Measurements from ENCODE around the gene SIPA1L3.

DNA sequence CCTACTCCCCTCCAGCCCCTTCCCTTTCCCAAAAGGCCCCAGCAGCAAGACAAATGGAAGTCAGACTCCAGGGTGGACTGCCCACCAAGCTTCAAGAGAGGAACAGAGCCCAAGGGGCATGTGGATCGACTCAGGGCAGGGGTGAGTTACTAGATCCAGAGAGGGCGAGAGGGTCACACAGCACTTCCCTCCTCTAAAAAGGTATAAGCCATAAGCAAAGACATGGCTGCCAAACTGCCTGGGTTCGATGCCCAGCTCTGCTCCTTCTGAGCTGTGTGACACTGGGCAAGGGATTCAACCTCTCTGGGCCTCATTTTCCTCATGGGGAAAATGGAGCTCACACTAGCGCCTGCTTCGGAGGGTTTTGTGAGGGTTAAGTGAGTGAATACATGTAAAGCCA lies 345.4 kb downstream of the SIPA1L3 start:
- TF ChIP-seq TAF15 (IDR thresholded peaks at IDR 0.05; ENCODE audit: low read depth, low read length), result no peak
- TF ChIP-seq, protein P1, sequence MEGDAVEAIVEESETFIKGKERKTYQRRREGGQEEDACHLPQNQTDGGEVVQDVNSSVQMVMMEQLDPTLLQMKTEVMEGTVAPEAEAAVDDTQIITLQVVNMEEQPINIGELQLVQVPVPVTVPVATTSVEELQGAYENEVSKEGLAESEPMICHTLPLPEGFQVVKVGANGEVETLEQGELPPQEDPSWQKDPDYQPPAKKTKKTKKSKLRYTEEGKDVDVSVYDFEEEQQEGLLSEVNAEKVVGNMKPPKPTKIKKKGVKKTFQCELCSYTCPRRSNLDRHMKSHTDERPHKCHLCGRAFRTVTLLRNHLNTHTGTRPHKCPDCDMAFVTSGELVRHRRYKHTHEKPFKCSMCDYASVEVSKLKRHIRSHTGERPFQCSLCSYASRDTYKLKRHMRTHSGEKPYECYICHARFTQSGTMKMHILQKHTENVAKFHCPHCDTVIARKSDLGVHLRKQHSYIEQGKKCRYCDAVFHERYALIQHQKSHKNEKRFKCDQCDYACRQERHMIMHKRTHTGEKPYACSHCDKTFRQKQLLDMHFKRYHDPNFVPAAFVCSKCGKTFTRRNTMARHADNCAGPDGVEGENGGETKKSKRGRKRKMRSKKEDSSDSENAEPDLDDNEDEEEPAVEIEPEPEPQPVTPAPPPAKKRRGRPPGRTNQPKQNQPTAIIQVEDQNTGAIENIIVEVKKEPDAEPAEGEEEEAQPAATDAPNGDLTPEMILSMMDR (IDR thresholded peaks at IDR 0.05 in 2 of 3, conservative IDR thresholded peaks at IDR 0.05 in 1 of 3; ENCODE audit: insufficient read depth in 2 of 3, low read depth in 1 of 3, low read length in 3 of 3), result no peak
- TF ChIP-seq, protein P2, sequence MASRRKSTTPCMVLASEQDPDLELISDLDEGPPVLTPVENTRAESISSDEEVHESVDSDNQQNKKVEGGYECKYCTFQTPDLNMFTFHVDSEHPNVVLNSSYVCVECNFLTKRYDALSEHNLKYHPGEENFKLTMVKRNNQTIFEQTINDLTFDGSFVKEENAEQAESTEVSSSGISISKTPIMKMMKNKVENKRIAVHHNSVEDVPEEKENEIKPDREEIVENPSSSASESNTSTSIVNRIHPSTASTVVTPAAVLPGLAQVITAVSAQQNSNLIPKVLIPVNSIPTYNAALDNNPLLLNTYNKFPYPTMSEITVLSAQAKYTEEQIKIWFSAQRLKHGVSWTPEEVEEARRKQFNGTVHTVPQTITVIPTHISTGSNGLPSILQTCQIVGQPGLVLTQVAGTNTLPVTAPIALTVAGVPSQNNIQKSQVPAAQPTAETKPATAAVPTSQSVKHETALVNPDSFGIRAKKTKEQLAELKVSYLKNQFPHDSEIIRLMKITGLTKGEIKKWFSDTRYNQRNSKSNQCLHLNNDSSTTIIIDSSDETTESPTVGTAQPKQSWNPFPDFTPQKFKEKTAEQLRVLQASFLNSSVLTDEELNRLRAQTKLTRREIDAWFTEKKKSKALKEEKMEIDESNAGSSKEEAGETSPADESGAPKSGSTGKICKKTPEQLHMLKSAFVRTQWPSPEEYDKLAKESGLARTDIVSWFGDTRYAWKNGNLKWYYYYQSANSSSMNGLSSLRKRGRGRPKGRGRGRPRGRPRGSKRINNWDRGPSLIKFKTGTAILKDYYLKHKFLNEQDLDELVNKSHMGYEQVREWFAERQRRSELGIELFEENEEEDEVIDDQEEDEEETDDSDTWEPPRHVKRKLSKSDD (conservative IDR thresholded peaks at IDR 0.05; ENCODE audit: low read length), result no peak

All from K562 (cell line).